ENCODE results near the gene PLCXD1. TPM values are rescaled to one million over a fixed set of nuclear protein-coding genes. Genes with fewer than 3 reads are reported as not detected.

PLCXD1 gene
- total and polyA plus RNA-seq, 2 experiments from 2014 or later = 48.7 to 112 TPM

GRCh38 chrX:267771-268261 lies 13.4 kb upstream of the PLCXD1 start (continued):
- TF ChIP-seq, protein P1, sequence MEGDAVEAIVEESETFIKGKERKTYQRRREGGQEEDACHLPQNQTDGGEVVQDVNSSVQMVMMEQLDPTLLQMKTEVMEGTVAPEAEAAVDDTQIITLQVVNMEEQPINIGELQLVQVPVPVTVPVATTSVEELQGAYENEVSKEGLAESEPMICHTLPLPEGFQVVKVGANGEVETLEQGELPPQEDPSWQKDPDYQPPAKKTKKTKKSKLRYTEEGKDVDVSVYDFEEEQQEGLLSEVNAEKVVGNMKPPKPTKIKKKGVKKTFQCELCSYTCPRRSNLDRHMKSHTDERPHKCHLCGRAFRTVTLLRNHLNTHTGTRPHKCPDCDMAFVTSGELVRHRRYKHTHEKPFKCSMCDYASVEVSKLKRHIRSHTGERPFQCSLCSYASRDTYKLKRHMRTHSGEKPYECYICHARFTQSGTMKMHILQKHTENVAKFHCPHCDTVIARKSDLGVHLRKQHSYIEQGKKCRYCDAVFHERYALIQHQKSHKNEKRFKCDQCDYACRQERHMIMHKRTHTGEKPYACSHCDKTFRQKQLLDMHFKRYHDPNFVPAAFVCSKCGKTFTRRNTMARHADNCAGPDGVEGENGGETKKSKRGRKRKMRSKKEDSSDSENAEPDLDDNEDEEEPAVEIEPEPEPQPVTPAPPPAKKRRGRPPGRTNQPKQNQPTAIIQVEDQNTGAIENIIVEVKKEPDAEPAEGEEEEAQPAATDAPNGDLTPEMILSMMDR (conservative IDR thresholded peaks at IDR 0.05; ENCODE audit: low read depth in 2 of 2) = no peak
- TF ChIP-seq NANOG (IDR thresholded peaks at IDR 0.05; ENCODE audit: borderline replicate concordance) = no peak
- TF ChIP-seq EZH2 (IDR thresholded peaks at IDR 0.05; ENCODE audit: low read depth, unreplicated experiment) = no peak
- TF ChIP-seq, protein P2, sequence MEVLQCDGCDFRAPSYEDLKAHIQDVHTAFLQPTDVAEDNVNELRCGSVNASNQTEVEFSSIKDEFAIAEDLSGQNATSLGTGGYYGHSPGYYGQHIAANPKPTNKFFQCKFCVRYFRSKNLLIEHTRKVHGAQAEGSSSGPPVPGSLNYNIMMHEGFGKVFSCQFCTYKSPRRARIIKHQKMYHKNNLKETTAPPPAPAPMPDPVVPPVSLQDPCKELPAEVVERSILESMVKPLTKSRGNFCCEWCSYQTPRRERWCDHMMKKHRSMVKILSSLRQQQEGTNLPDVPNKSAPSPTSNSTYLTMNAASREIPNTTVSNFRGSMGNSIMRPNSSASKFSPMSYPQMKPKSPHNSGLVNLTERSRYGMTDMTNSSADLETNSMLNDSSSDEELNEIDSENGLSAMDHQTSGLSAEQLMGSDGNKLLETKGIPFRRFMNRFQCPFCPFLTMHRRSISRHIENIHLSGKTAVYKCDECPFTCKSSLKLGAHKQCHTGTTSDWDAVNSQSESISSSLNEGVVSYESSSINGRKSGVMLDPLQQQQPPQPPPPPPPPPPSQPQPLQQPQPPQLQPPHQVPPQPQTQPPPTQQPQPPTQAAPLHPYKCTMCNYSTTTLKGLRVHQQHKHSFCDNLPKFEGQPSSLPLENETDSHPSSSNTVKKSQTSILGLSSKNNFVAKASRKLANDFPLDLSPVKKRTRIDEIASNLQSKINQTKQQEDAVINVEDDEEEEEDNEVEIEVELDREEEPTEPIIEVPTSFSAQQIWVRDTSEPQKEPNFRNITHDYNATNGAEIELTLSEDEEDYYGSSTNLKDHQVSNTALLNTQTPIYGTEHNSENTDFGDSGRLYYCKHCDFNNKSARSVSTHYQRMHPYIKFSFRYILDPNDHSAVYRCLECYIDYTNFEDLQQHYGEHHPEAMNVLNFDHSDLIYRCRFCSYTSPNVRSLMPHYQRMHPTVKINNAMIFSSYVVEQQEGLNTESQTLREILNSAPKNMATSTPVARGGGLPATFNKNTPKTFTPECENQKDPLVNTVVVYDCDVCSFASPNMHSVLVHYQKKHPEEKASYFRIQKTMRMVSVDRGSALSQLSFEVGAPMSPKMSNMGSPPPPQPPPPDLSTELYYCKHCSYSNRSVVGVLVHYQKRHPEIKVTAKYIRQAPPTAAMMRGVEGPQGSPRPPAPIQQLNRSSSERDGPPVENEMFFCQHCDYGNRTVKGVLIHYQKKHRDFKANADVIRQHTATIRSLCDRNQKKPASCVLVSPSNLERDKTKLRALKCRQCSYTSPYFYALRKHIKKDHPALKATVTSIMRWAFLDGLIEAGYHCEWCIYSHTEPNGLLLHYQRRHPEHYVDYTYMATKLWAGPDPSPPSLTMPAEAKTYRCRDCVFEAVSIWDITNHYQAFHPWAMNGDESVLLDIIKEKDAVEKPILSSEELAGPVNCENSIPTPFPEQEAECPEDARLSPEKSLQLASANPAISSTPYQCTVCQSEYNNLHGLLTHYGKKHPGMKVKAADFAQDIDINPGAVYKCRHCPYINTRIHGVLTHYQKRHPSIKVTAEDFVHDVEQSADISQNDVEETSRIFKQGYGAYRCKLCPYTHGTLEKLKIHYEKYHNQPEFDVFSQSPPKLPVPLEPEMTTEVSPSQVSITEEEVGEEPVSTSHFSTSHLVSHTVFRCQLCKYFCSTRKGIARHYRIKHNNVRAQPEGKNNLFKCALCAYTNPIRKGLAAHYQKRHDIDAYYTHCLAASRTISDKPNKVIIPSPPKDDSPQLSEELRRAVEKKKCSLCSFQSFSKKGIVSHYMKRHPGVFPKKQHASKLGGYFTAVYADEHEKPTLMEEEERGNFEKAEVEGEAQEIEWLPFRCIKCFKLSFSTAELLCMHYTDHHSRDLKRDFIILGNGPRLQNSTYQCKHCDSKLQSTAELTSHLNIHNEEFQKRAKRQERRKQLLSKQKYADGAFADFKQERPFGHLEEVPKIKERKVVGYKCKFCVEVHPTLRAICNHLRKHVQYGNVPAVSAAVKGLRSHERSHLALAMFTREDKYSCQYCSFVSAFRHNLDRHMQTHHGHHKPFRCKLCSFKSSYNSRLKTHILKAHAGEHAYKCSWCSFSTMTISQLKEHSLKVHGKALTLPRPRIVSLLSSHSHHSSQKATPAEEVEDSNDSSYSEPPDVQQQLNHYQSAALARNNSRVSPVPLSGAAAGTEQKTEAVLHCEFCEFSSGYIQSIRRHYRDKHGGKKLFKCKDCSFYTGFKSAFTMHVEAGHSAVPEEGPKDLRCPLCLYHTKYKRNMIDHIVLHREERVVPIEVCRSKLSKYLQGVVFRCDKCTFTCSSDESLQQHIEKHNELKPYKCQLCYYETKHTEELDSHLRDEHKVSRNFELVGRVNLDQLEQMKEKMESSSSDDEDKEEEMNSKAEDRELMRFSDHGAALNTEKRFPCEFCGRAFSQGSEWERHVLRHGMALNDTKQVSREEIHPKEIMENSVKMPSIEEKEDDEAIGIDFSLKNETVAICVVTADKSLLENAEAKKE (CRISPR knock-in tag; IDR thresholded peaks at IDR 0.05) = no peak
- no peak for TF ChIP-seq EZH2phosphoT487 (IDR thresholded peaks at IDR 0.05; ENCODE audit: unreplicated experiment)
- TF ChIP-seq ZNF331 (CRISPR knock-in tag; IDR thresholded peaks at IDR 0.05; ENCODE audit: low read depth) = no peak

DNA sequence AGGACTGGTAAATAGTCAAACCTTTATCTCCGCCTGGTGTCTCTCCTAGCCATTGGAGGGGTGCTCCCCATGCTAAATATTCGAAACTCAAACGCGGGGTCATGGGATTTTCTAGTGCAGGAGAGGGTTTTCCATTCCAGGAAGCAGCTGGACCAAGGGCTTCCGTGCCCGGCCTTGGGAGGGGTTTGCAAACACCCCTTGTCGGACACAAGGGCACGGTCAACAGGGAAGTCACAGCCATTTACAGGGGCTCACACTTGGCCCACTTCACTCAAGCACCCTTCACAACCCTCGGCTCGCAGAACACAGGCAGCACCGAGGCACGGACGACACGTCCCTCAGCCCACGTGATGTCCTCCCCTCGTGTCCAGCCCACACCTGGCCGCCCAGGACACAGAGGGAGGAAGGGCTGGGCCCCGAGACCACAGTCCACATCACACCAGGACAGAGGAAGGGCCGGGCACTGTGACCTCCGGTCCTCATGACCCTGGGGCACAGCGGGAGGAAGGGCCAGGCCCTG lies 10.3 kb upstream of the PLCXD1 start:
- H3K27ac ChIP-seq (ENCODE audit: low read depth) = no peak overlapping the region
- H3K4me3 ChIP-seq = 0 out of 2 replicates have a peak overlapping the region, but pooled peaks have one; percentile 17
- H3K36me3 ChIP-seq (ENCODE audit: insufficient read depth) = no peaks in the 10 kb centered on the region
- 0 out of 2 replicates have a peak, but pooled peaks cover 3% of the 10 kb centered on the region for H3F3A ChIP-seq (replicated peaks; ENCODE audit: low read depth)
- no peaks in the 10 kb centered on the region for H3K27me3 ChIP-seq (ENCODE audit: insufficient read depth)
- H2AFZ ChIP-seq = no peak overlapping the region
- no peak overlapping the region for H3K27ac Mint-ChIP-seq
- H3K36me3 Mint-ChIP-seq (ENCODE audit: low read depth) = no peaks in the 10 kb centered on the region
- H3K4me1 Mint-ChIP-seq = no peaks in the 10 kb centered on the region
- H3K4me3 Mint-ChIP-seq = no peak overlapping the region
- H3K9me3 Mint-ChIP-seq = peaks cover 12% of the 10 kb centered on the region
- H3K9me2 ChIP-seq (ENCODE audit: insufficient read depth) = no peaks in the 10 kb centered on the region
- no peaks in the 10 kb centered on the region for H4K20me1 ChIP-seq (replicated peaks; ENCODE audit: insufficient read depth)
- H3K79me2 ChIP-seq (replicated peaks; ENCODE audit: insufficient read depth) = no peaks in the 10 kb centered on the region
- peaks cover 7% of the 10 kb centered on the region for H3K27me3 Mint-ChIP-seq (ENCODE audit: insufficient read depth, low read depth, poor library complexity)
- H3K4me1 ChIP-seq (ENCODE audit: insufficient read depth) = no peaks in the 10 kb centered on the region; the same call in 1 of the 2 replicates
- H3K4me2 ChIP-seq = 0 out of 2 replicates have a peak overlapping the region, but pooled peaks have one; percentile 8
- ATAC-seq (no peak), DNase-seq (ENCODE audit: low spot score) (peak; percentile 43)
- TF ChIP-seq NANOG (IDR thresholded peaks at IDR 0.05; ENCODE audit: borderline replicate concordance) (no peak), REST (IDR thresholded peaks at IDR 0.05; ENCODE audit: unreplicated experiment) (no peak), JUNB (IDR thresholded peaks at IDR 0.05; ENCODE audit: unreplicated experiment) (no peak), ZNF331 (CRISPR knock-in tag; IDR thresholded peaks at IDR 0.05; ENCODE audit: low read depth) (no peak), CREB1 (CRISPR knock-in tag; IDR thresholded peaks at IDR 0.05; ENCODE audit: low read depth) (no peak)
- TF ChIP-seq, protein P3, sequence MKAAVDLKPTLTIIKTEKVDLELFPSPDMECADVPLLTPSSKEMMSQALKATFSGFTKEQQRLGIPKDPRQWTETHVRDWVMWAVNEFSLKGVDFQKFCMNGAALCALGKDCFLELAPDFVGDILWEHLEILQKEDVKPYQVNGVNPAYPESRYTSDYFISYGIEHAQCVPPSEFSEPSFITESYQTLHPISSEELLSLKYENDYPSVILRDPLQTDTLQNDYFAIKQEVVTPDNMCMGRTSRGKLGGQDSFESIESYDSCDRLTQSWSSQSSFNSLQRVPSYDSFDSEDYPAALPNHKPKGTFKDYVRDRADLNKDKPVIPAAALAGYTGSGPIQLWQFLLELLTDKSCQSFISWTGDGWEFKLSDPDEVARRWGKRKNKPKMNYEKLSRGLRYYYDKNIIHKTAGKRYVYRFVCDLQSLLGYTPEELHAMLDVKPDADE (IDR thresholded peaks at IDR 0.05) = no peak
